ENCODE measurements around the gene LMAN1. TPM values are rescaled to one million over a fixed set of nuclear protein-coding genes. Genes with fewer than 3 reads are reported as not detected.

LMAN1 gene
- total and polyA plus RNA-seq, 2 of the 13 experiments (the other 11 are each of a cell fraction or from before 2014, with no cell fraction given) = 127 to 131 TPM

- TF ChIP-seq BCLAF1 (IDR thresholded peaks at IDR 0.05) (no peak), ZNF569 (CRISPR knock-in tag; IDR thresholded peaks at IDR 0.05; ENCODE audit: borderline replicate concordance) (no peak), HIC2 (CRISPR knock-in tag; IDR thresholded peaks at IDR 0.05; ENCODE audit: low read depth) (no peak), MEF2D (CRISPR knock-in tag; IDR thresholded peaks at IDR 0.05) (no peak), ZEB1 (IDR thresholded peaks at IDR 0.05; ENCODE audit: insufficient replicate concordance, low read depth) (no peak), SOX5 (CRISPR knock-in tag; IDR thresholded peaks at IDR 0.05; ENCODE audit: borderline replicate concordance) (no peak; the same call in 1 of the 2 replicates), ZNF350 (CRISPR knock-in tag; IDR thresholded peaks at IDR 0.05; ENCODE audit: borderline replicate concordance, low read depth) (0 out of 2 replicates have a peak, but pooled peaks have one; percentile 31), CEBPB (IDR thresholded peaks at IDR 0.05; ENCODE audit: borderline replicate concordance, low read depth, low read length) (peak; percentile 9; the same call in 1 of the 2 replicates), ZNF691 (CRISPR knock-in tag; IDR thresholded peaks at IDR 0.05; ENCODE audit: borderline replicate concordance, low read depth) (no peak), RNF2 (conservative IDR thresholded peaks at IDR 0.05; ENCODE audit: low read depth) (peak; percentile 49; the same call in 1 of the 2 replicates), MLLT10 (CRISPR knock-in tag; IDR thresholded peaks at IDR 0.05) (no peak), ZNF205 (CRISPR knock-in tag; IDR thresholded peaks at IDR 0.05) (no peak), SP2 (CRISPR knock-in tag; IDR thresholded peaks at IDR 0.05) (no peak), ZNF629 (CRISPR knock-in tag; conservative IDR thresholded peaks at IDR 0.05) (no peak), STAG1 (CRISPR knock-in tag; IDR thresholded peaks at IDR 0.05) (peak; percentile 98), LCORL (IDR thresholded peaks at IDR 0.05) (no peak), LCORL (CRISPR knock-in tag; IDR thresholded peaks at IDR 0.05) (peak; percentile 74), KDM2A (CRISPR knock-in tag; IDR thresholded peaks at IDR 0.05; ENCODE audit: borderline replicate concordance, low read depth) (peak; percentile 88), TSC22D2 (CRISPR knock-in tag; IDR thresholded peaks at IDR 0.05; ENCODE audit: borderline replicate concordance) (no peak), KAT7 (CRISPR knock-in tag; IDR thresholded peaks at IDR 0.05; ENCODE audit: borderline replicate concordance) (no peak; the same call in 1 of the 2 replicates), PHF8 (CRISPR knock-in tag; IDR thresholded peaks at IDR 0.05) (no peak), ZNF550 (CRISPR knock-in tag; IDR thresholded peaks at IDR 0.05; ENCODE audit: borderline replicate concordance) (no peak), U2AF1 (optimal IDR thresholded peaks at IDR 0.05; ENCODE audit: low read depth, low read length) (no peak), CHD4 (IDR thresholded peaks at IDR 0.05; ENCODE audit: borderline replicate concordance, low read length) (no peak)
- TF ChIP-seq, protein P1, sequence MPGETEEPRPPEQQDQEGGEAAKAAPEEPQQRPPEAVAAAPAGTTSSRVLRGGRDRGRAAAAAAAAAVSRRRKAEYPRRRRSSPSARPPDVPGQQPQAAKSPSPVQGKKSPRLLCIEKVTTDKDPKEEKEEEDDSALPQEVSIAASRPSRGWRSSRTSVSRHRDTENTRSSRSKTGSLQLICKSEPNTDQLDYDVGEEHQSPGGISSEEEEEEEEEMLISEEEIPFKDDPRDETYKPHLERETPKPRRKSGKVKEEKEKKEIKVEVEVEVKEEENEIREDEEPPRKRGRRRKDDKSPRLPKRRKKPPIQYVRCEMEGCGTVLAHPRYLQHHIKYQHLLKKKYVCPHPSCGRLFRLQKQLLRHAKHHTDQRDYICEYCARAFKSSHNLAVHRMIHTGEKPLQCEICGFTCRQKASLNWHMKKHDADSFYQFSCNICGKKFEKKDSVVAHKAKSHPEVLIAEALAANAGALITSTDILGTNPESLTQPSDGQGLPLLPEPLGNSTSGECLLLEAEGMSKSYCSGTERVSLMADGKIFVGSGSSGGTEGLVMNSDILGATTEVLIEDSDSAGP (CRISPR knock-in tag; IDR thresholded peaks at IDR 0.05; ENCODE audit: borderline replicate concordance) = peak; percentile 39; the same call in 1 of the 2 replicates
Measured at GRCh38 chr18:59402432-59403090, 43.5 kb upstream of the LMAN1 start (continued).
